HCT116 (cell line): ENCODE data around the gene SIL1.

ENCODE experiments used
- CTCF ChIP-seq, 3 experiments: fragments of 200-600 bp in 1 of 3; sonication (generic) in 1 of 3; IDR thresholded peaks in 2 of 3; conservative IDR thresholded peaks in 1 of 3; 2 replicates each; pipeline ENCODE4 v1.5.1; 2012 to 2017; ENCODE audit warnings: low read depth in 2 of 3, low read length in 2 of 3, antibody characterized with exemption in 1 of 3, borderline replicate concordance in 1 of 3, control low read depth in 1 of 3, mild to moderate bottlenecking in 1 of 3, mixed read lengths in 1 of 3, mixed run types in 1 of 3, moderate library complexity in 1 of 3; ENCODE audit not compliant: insufficient read depth in 1 of 3
- EGR1 ChIP-seq: IDR thresholded peaks from 2 replicates; pipeline ENCODE4 v1.6.1; 2012; ENCODE audit warnings: low read depth
- EZH2 ChIP-seq: fragments of 200-600 bp; sonication (generic); IDR thresholded peaks from 2 replicates; pipeline ENCODE4 v1.6.1; 2017; ENCODE audit warnings: antibody characterized with exemption, mixed run types
- JUND ChIP-seq: IDR thresholded peaks from 2 replicates; pipeline ENCODE4 v1.6.1; 2012
- MAX ChIP-seq: IDR thresholded peaks from 2 replicates; pipeline ENCODE4 v1.6.1; 2012
- POLR2A ChIP-seq: IDR thresholded peaks from 2 replicates; pipeline ENCODE4 v1.7.0; 2011; ENCODE audit warnings: borderline replicate concordance; ENCODE audit not compliant: insufficient read depth, insufficient read length; ENCODE audit errors: extremely low read depth
- POLR2AphosphoS5 ChIP-seq: IDR thresholded peaks from 2 replicates; pipeline ENCODE4 v1.6.1; 2011; ENCODE audit warnings: mild to moderate bottlenecking, low read depth, low read length, moderate library complexity
- REST ChIP-seq: IDR thresholded peaks from 2 replicates; pipeline ENCODE4 v1.6.1; 2012; ENCODE audit warnings: low read depth
- SP1 ChIP-seq: IDR thresholded peaks from 2 replicates; pipeline ENCODE4 v1.6.1; 2012; ENCODE audit warnings: low read depth

DNA sequence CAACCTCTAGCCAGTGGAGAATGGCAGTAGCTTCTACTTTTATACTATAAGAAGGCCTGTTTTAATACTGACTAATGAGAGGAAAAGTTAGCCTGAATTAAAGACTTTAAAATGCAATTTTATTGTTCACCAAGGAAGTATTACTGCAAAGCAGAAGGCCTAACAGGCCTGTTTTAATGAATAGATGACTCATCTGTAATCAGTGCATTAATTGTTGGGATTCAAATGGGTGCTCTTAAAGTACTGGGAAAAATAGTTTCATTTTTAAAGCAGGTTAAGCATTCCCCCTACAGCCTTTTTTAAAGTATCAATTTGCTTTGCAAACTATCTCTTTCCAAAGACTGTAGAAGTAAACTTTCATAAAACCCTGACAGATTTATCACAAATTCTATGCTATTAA, 147.7 kb downstream of the SIL1 start:
- TF ChIP-seq MAX (no peak), JUND (no peak), POLR2A (no peak), REST (no peak), CTCF (IDR thresholded peaks at IDR 0.05 in 2 of 3, conservative IDR thresholded peaks at IDR 0.05 in 1 of 3; ENCODE audit: borderline replicate concordance in 1 of 3, insufficient read depth in 1 of 3, low read depth in 2 of 3, low read length in 2 of 3) (no peak), EGR1 (no peak), POLR2AphosphoS5 (no peak), EZH2 (no peak), SP1 (no peak)
